A673 (cell line): ENCODE measurements around the gene DPCD.

Experiments
- CTCF ChIP-seq: fragments of 300-800, 200-600 bp; sonication (generic); conservative IDR thresholded peaks from 2 replicates; pipeline ENCODE4 v1.5.1; 2017; ENCODE audit warnings: low read depth, mild to moderate bottlenecking, antibody characterized with exemption, low read length, moderate library complexity, mixed read lengths
- EZH2 ChIP-seq: fragments of 200-600 bp; sonication (generic); IDR thresholded peaks from 2 replicates; pipeline ENCODE4 v1.6.1; 2017; ENCODE audit warnings: borderline replicate concordance, low read depth, mild to moderate bottlenecking, mixed read lengths, antibody characterized with exemption, low read length; ENCODE audit not compliant: poor library complexity, severe bottlenecking

GRCh38 chr10:101545898-101546297 is 42.2 kb upstream of the DPCD start:
- TF ChIP-seq CTCF (no peak), EZH2 (no peak)
